K562 (cell line): Measurements from ENCODE around the gene SMCO4. TPM values are rescaled to one million over a fixed set of nuclear protein-coding genes. Genes with fewer than 3 reads are reported as not detected.

Experiments used
- ATAC-seq: fragments of 200-7000 bp; cut with Tn5 transposase; 3 replicates; pipeline ENCODE4 v1.9.1; 2020; ENCODE audit warnings: moderate library complexity
- BruUV-seq: library from RNA; stranded (reverse); fragments of 400-500 nt; replicated peaks from 2 replicates; lab custom pipeline; 2021; lab: Mats Ljungman, UMichigan
- CTCF ChIA-PET: fragments of 300-600 bp; formaldehyde crosslinking; extraction: SDS; loops from one replicate; lab custom pipeline; 2021; ENCODE audit warnings: low intra/inter-chr PET ratio; lab: Yijun Ruan, JAX
- POLR2A ChIA-PET: fragments of 300-600, 350-650 bp; sonication (Branson Sonifier 250); formaldehyde crosslinking; extraction: SDS; loops from one replicate; lab custom pipeline; 2021; ENCODE audit warnings: antibody characterized with exemption, inconsistent platforms; lab: Yijun Ruan, JAX
- DNase-seq, 4 experiments: peaks; one replicate each; pipeline versions ENCODE4 v3.0.0 to v3.0.0-alpha.2; 2011 to 2018; ENCODE audit warnings: low spot score in 3 of 4, mixed read lengths in 3 of 4; ENCODE audit errors: extremely low read depth in 1 of 4
- FAIRE-seq: peaks from 2 replicates; lab custom pipeline; 2011; peaks lifted over from hg19 to GRCh38; lab: Jason Lieb, UNC
- H2AFZ ChIP-seq: 2 replicates; pipeline ENCODE4 v1.6.0; 2011; ENCODE audit warnings: low read depth, low read length, control low read depth, inconsistent platforms
- H3K27ac ChIP-seq: fragments of 200-600 bp; 3 replicates; pipeline ENCODE4 v1.8.0; 2011; ENCODE audit warnings: low read depth, mild to moderate bottlenecking, control low read depth, inconsistent platforms, low read length, moderate library complexity, mixed read lengths; ENCODE audit errors: extremely low read depth
- H3K27me3 ChIP-seq, 2 experiments: fragments of 300-600 bp in 1 of 2; 2 replicates in 1 of 2; 3 replicates in 1 of 2; pipeline versions ENCODE4 v1.6.0 to v1.8.0; 2011; ENCODE audit warnings: inconsistent platforms in 2 of 2, low read length in 2 of 2, mild to moderate bottlenecking in 1 of 2, mixed read lengths in 1 of 2, moderate library complexity in 1 of 2; ENCODE audit not compliant: control insufficient read depth in 2 of 2, insufficient read depth in 2 of 2
- H3K36me3 ChIP-seq: fragments of 300-600 bp; 3 replicates; pipeline ENCODE4 v1.8.0; 2011; ENCODE audit warnings: mild to moderate bottlenecking, low read length, inconsistent platforms; ENCODE audit not compliant: control insufficient read depth, insufficient read depth
- H3K4me1 ChIP-seq, 2 experiments: fragments of 200-600 bp in 1 of 2; replicated peaks in 1 of 2; 2 replicates in 1 of 2; 3 replicates in 1 of 2; pipeline versions ENCODE4 v1.5.1 to v1.8.0; 2011; ENCODE audit warnings: inconsistent platforms in 2 of 2, low read length in 2 of 2, mild to moderate bottlenecking in 1 of 2, mixed read lengths in 1 of 2, moderate library complexity in 1 of 2; ENCODE audit not compliant: control insufficient read depth in 2 of 2, insufficient read depth in 2 of 2
- H3K4me2 ChIP-seq: 2 replicates; pipeline ENCODE4 v1.6.1; 2011; ENCODE audit warnings: low read length, control low read depth, inconsistent platforms, mixed read lengths; ENCODE audit not compliant: insufficient read depth
- H3K4me3 ChIP-seq: fragments of 200-600 bp; sonication (generic), shearing (Covaris generic); 2 replicates; pipeline ENCODE4 v1.5.1; 2016; ENCODE audit warnings: control low read depth, inconsistent platforms
- H3K79me2 ChIP-seq: fragments of 200-600 bp; 3 replicates; pipeline ENCODE4 v1.8.0; 2011; ENCODE audit warnings: low read length, inconsistent platforms; ENCODE audit not compliant: control insufficient read depth, insufficient read depth
- H3K9ac ChIP-seq, 2 experiments: 2 replicates each; pipeline versions ENCODE4 v1.6.0 to v1.6.1; 2011; ENCODE audit warnings: low read depth in 2 of 2, low read length in 2 of 2, control low read depth in 1 of 2, inconsistent platforms in 1 of 2, mild to moderate bottlenecking in 1 of 2, mixed read lengths in 1 of 2; ENCODE audit not compliant: insufficient read depth in 1 of 2
- H3K9me1 ChIP-seq: one replicate; pipeline ENCODE4 v1.6.0; 2011; ENCODE audit warnings: inconsistent platforms, mild to moderate bottlenecking, low read length, moderate library complexity; ENCODE audit not compliant: control insufficient read depth, insufficient read depth
- H3K9me3 ChIP-seq: replicated peaks from 2 replicates; pipeline ENCODE4 v1.5.1; 2011; ENCODE audit warnings: low read depth, low read length, inconsistent platforms; ENCODE audit not compliant: control insufficient read depth, insufficient read depth
- H4K20me1 ChIP-seq: replicated peaks from 2 replicates; pipeline ENCODE4 v1.6.1; 2011; ENCODE audit warnings: low read length, inconsistent platforms, mixed read lengths; ENCODE audit not compliant: control insufficient read depth, insufficient read depth
- ARID3B ChIP-seq: fragments of 250-450 bp; sonication (Bioruptor Pico); IDR thresholded peaks from 2 replicates; pipeline ENCODE4 v1.4.0; 2020; ENCODE audit warnings: borderline replicate concordance
- BRCA1 ChIP-seq, 2 experiments: fragments of 450-650 bp in 1 of 2; sonication (generic) in 1 of 2; formaldehyde crosslinking in 1 of 2; IDR thresholded peaks; 2 replicates each; pipeline versions ENCODE4 v1.5.0 to v1.6.1; 2017 to 2020; ENCODE audit warnings: mild to moderate bottlenecking in 1 of 2, missing genetic modification reagents in 1 of 2
- HMGXB4 ChIP-seq: sonication (generic); formaldehyde crosslinking; IDR thresholded peaks from 2 replicates; pipeline ENCODE4 v1.8.1; 2023; ENCODE audit warnings: mild to moderate bottlenecking, missing genetic modification reagents
- KDM2B ChIP-seq: fragments of 250-450 bp; sonication (Bioruptor Pico); IDR thresholded peaks from 2 replicates; pipeline ENCODE4 v1.8.0; 2021; ENCODE audit warnings: mild to moderate bottlenecking, moderate library complexity
- NFYB ChIP-seq: IDR thresholded peaks from 2 replicates; pipeline ENCODE4 v1.6.1; 2011; ENCODE audit warnings: mild to moderate bottlenecking, moderate library complexity; ENCODE audit not compliant: insufficient read length; ENCODE audit errors: extremely low read depth
- RB1 ChIP-seq: fragments of 450-650 bp; IDR thresholded peaks from 2 replicates; pipeline ENCODE4 v1.6.1; 2017; ENCODE audit warnings: low read depth, mild to moderate bottlenecking
- RHOXF2B ChIP-seq: fragments of 250-450 bp; sonication (Bioruptor Pico); conservative IDR thresholded peaks from 2 replicates; pipeline ENCODE4 v1.5.1; 2021
- SNIP1 ChIP-seq: fragments of 450-650 bp; IDR thresholded peaks from 2 replicates; pipeline ENCODE4 v1.7.1; 2017; ENCODE audit warnings: low read depth, mild to moderate bottlenecking
- XRCC4 ChIP-seq: IDR thresholded peaks from one replicate; pipeline ENCODE4 v1.6.1; 2011; ENCODE audit not compliant: insufficient read depth, insufficient read length; ENCODE audit errors: extremely low read depth
- ZBTB11 ChIP-seq, 3 experiments: fragments of 200-800 bp in 1 of 3; fragments of 250-450 bp in 1 of 3; fragments of 450-650 bp in 1 of 3; sonication (Bioruptor Pico) in 1 of 3; sonication (Bioruptor generic) in 1 of 3; formaldehyde crosslinking in 1 of 3; IDR thresholded peaks; 2 replicates each; pipeline versions ENCODE4 v1.6.1 to v1.8.0; 2016 to 2022; ENCODE audit warnings: mild to moderate bottlenecking in 2 of 3, missing genetic modification characterization in 2 of 3, missing compliant biosample characterization in 1 of 3, moderate library complexity in 1 of 3
- ZNF311 ChIP-seq: fragments of 250-450 bp; sonication (Bioruptor Pico); IDR thresholded peaks from 2 replicates; pipeline ENCODE4 v1.4.0; 2020; ENCODE audit warnings: mild to moderate bottlenecking, moderate library complexity
- ZNF395 ChIP-seq: fragments of 200-800 bp; sonication (Bioruptor generic); IDR thresholded peaks from 2 replicates; pipeline ENCODE4 v1.6.1; 2017; ENCODE audit warnings: missing genetic modification characterization, missing compliant biosample characterization
- ZNF75A ChIP-seq: fragments of 450-650 bp; formaldehyde crosslinking; IDR thresholded peaks from 2 replicates; pipeline ENCODE4 v1.4.0; 2020; ENCODE audit warnings: mild to moderate bottlenecking
- WGBS: fragments of 100-300 bp; shearing (Covaris generic); methylation state at CpG from one replicate; pipeline ENCODE4 v1.1.6; 2016; ENCODE audit warnings: low coverage, mixed read lengths; ENCODE audit not compliant: insufficient coverage; ENCODE audit errors: missing lambda C conversion rate; 5-methylcytosine and 5-hydroxymethylcytosine counted together
- in situ Hi-C: fragments of 300-500 bp; cut with MboI; formaldehyde crosslinking; loops from 4 replicates; pipeline ENCODE4 v1.15.0; 2018; ENCODE audit warnings: inconsistent platforms, mixed read lengths
- intact Hi-C: fragments of 100-400 bp; cut with micrococcal nuclease; formaldehyde crosslinking; loops from 2 replicates; pipeline ENCODE4 v1.14.2; 2022
- polyA plus RNA-seq, 8 experiments: library from polyadenylated mRNA; depleted of rRNA in 4 of 8; stranded (reverse) in 5 of 8; unstranded in 3 of 8; fragments of >200 nt; fragmentation: Nextera tagmentation in 2 of 8; fragmentation: Illumina TruSeq in 1 of 8; extraction: Ambion mirVana in 2 of 8; extraction: Trizol in 1 of 8; gene quantifications; 2 replicates each; pipeline versions ENCODE4 v1.2.1 to v1.2.3, GENCODE V29; 2011 to 2014; ENCODE audit warnings: inconsistent platforms in 1 of 8, missing spikeins in 1 of 8
- total RNA-seq, 7 experiments: library from RNA; depleted of rRNA in 6 of 7; stranded (reverse); fragments of >200 nt in 6 of 7; fragmentation: Illumina TruSeq in 2 of 7; extraction: Trizol in 2 of 7; gene quantifications; 2 replicates each; pipeline versions ENCODE4 v1.2.1 to v1.2.3, GENCODE V29; 2011 to 2021; ENCODE audit warnings: low replicate concordance in 1 of 7

Gene SMCO4
- total and polyA plus RNA-seq, 9 of the 15 experiments (the other 6 are each of a cell fraction or from before 2014, with no cell fraction given), result 1.8 to 27.8 (median 15.3) TPM

GRCh38 chr11:93467054-93467453 is 76.1 kb downstream of the SMCO4 start:
- Histone ChIP-seq H3K36me3 (no peaks in the 10 kb centered on the region), H3K79me2 (no peaks in the 10 kb centered on the region), H3K9me1 (no peaks in the 10 kb centered on the region), H3K27ac (no peak overlapping the region), H3K9me3 (no peaks in the 10 kb centered on the region), H3K4me1 (no peaks in the 10 kb centered on the region), H3K4me2 (no peak overlapping the region), H2AFZ (no peak overlapping the region), H3K4me3 (no peak overlapping the region), H3K27me3 (no peaks in the 10 kb centered on the region), H3K9ac (no peak overlapping the region), H4K20me1 (no peaks in the 10 kb centered on the region)
- TF ChIP-seq RHOXF2B (CRISPR knock-in tag), result no peak
- TF ChIP-seq SNIP1, result no peak
- TF ChIP-seq HMGXB4 (CRISPR knock-in tag), result no peak
- TF ChIP-seq ZBTB11 (CRISPR knock-in tag; IDR thresholded peaks at IDR 0.05), result no peak
- no peak for TF ChIP-seq ARID3B (CRISPR knock-in tag)
- TF ChIP-seq XRCC4, result no peak
- no peak for TF ChIP-seq ZNF311 (CRISPR knock-in tag)
- TF ChIP-seq RB1, result no peak
- no peak for TF ChIP-seq ZNF75A (CRISPR knock-in tag)
- no peak for TF ChIP-seq NFYB
- TF ChIP-seq BRCA1 (IDR thresholded peaks at IDR 0.05), result no peak
- TF ChIP-seq BRCA1 (CRISPR knock-in tag; IDR thresholded peaks at IDR 0.05), result no peak
- no peak for TF ChIP-seq ZNF395
- TF ChIP-seq KDM2B, result no peak
- ATAC-seq (no peak), DNase-seq (no peak), FAIRE-seq (no peak)
- BruUV-seq, result no TSS peak
- intact Hi-C loops, result no loop called here
- ChIA-PET POLR2A (no interaction called here), CTCF (no interaction called here)
- WGBS, result 2% methylated on average over 4 of the region's 4 CpGs
- in situ Hi-C loops, result no loop called here
